NCI-H2196 treated with DMSO at 0.1 percent for 48 hours (cell line): Measurements from ENCODE around the gene IPO4.
A peak's percentile ranks its signal among the peaks of the same experiment; 100 is the strongest.

Experiments used
- DNase-seq: peaks from one replicate; lab custom pipeline; 2025; ENCODE audit not compliant: unreplicated experiment; lab: John Stamatoyannopoulos, UW

Gene IPO4

DNA sequence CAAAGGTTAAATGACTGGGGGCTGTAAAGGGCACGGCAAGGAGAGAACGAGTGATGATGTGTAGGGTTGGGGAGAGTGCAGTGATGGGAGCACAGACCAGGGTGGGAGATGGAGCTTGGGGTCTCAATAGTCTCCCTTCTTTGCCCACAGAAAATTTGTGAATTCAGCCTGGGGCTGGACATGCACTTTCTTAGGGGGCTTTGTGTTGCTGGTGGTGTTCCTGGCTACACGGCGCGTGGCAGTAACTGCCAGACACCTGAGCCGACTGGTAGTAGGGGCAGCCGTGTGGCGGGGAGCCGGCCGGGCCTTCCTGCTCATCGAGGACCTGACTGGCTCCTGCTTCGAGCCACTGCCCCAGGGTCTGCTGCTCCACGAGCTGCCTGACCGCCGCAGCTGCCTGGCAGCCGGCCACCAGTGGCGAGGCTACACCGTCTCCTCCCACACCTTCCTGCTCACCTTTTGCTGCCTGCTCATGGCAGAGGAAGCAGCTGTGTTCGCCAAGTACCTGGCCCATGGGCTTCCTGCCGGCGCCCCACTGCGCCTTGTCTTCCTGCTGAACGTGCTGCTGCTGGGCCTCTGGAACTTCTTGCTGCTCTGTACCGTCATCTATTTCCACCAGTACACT is 56.4 kb downstream of the IPO4 start:
- DNase-seq: peak; percentile 92

DNA sequence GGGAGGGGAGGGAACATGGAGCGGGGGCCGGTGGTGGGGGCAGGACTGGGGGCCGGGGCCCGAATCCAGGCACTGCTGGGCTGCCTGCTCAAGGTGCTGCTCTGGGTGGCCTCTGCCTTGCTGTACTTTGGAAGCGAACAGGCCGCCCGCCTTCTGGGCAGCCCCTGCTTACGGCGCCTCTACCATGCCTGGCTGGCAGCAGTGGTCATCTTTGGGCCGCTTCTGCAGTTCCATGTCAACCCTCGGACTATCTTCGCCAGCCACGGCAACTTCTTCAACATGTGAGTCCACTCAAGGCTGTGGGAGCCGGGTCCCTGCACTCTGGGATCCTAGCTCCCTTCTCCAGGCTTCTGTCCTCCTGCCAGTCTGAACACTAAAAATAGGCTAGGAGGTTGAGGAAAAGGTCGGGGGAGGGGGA is 57.1 kb downstream of the IPO4 start:
- no peak for DNase-seq

DNA sequence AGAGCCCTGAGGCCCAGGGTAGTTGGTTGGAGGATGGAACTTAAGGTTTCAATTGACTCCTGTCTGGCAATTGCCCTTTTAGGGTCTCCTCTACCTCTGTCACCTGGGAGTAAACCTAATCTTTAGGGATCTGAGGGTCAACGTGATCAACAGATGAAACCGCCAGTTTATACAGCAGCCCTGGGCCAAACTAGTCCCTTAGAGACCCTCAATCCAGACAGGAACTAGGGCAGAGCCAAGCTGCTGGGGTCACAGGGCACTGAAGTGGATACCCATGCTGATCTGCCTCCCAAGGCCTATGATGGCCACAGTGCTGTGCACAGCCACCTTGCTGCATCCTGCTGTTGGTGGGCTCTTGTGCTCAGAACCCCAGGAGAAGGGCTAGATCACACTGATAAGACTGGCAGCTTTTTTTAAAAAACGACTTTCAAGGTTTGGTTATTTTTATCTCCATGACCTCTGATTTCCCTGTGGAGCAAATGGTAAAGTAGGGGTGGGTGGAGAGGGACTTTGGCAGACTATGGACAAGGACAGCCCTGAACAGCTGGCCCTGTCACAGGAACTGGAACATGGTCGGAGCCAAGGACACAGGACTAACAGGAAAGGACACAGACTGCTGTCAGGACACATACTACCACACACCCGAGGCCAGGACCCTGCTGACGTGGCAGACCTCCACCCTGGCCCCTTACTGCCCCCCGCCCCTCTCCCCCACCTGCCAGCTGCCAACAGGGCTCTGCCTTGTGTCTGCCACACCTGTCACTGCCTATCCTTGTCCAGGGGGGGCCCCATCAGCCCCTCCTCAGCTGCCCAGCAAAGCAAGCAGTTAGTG is 57.7 kb downstream of the IPO4 start:
- DNase-seq: no peak

DNA sequence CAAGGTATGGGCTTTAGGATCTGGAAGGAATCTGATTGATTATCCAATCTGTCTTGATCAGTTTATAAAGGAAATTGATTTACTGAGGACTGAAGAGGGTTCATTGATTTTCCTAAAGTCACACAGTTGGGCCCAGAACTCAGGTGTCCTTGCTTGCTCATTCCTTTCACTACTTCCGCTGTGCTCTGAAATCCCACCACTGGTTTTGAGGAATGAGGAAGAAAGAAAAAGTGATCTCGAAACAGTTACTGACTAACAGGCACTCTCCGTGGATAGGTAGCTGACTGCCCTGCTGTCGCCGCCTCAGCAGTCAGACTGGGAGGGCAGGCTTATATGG is 58.3 kb downstream of the IPO4 start, which contains the start of gene FITM1:
Gene FITM1 (plus strand): TSS at position 280 of the 337 bp plus-strand sequence. CDS start 905 bp downstream, outside the sequence.
- no peak for DNase-seq
